Neural progenitor cell (in vitro differentiated cells): ENCODE data around the gene PLAC8.

Source experiments
- CTCF ChIP-seq: fragments of 200-600 bp; sonication (generic); IDR thresholded peaks from 2 replicates; pipeline ENCODE4 v1.5.1; 2017; ENCODE audit warnings: antibody characterized with exemption, mild to moderate bottlenecking
- EZH2 ChIP-seq: fragments of 200-600 bp; sonication (generic); IDR thresholded peaks from 2 replicates; pipeline ENCODE4 v1.6.1; 2017; ENCODE audit warnings: antibody characterized with exemption, mild to moderate bottlenecking, moderate library complexity
- EZH2phosphoT487 ChIP-seq: fragments of 200-600 bp; sonication (generic); IDR thresholded peaks from 2 replicates; pipeline ENCODE4 v1.6.1; 2017; ENCODE audit warnings: antibody characterized with exemption

GRCh38 chr4:83065266-83065665 is 49.3 kb downstream of the PLAC8 start:
- TF ChIP-seq CTCF (no peak), EZH2phosphoT487 (no peak), EZH2 (no peak)
